ENCODE measurements around the gene ARMC5.

ARMC5 gene

GRCh38 chr16:31504159-31504558 lies 44.9 kb downstream of the ARMC5 start:
- no peak for DNase-seq

GRCh38 chr16:31505483-31505882 lies 46.2 kb downstream of the ARMC5 start:
- no peak for DNase-seq

- no peak for DNase-seq
Measured at GRCh38 chr16:31507617-31507928, 48.3 kb downstream of the ARMC5 start.

GRCh38 chr16:31507929-31508705 lies 48.8 kb downstream of the ARMC5 start, which contains the start of gene RUSF1:
TSS of gene RUSF1 (minus strand) at chr16:31508391. CDS start at chr16:31508373, 18 bp downstream.
- DNase-seq, result peak; percentile 90

- peak; percentile 44 for DNase-seq
Measured at GRCh38 chr16:31508706-31509195, 49.5 kb downstream of the ARMC5 start.

- peak; percentile 58 for DNase-seq
Measured at GRCh38 chr16:31513126-31513525, 53.8 kb downstream of the ARMC5 start.

GRCh38 chr16:31513884-31514283 lies 54.6 kb downstream of the ARMC5 start:
- DNase-seq, result no peak

Data from hematopoietic multipotent progenitor cell treated with erythropoietin and hydrocortisone succinate and interleukin-3 and kit ligand, for 8 days (in vitro differentiated cells).